MM.1S (cell line): ENCODE data around the gene WASL.
"Not testable (repeated sequence)": the region's sequence is repeated elsewhere in the genome, so short reads cannot be mapped to it uniquely, and the experiment has no call there.

Experiments used
- DNase-seq: peaks from one replicate; pipeline ENCODE4 v3.0.0-alpha.2; 2015
- H2AFZ ChIP-seq: fragments of 300-600 bp; sonication (generic); 2 replicates; pipeline ENCODE4 v1.6.0; 2016; ENCODE audit warnings: antibody characterized with exemption, low read length
- H3F3A ChIP-seq: fragments of 300-600 bp; sonication (generic); 2 replicates; pipeline ENCODE4 v1.6.1; 2016; ENCODE audit warnings: mild to moderate bottlenecking, antibody characterized with exemption, low read length, moderate library complexity, mixed read lengths; ENCODE audit not compliant: insufficient read depth
- H3K27ac ChIP-seq: fragments of 300-600 bp; sonication (generic); 2 replicates; pipeline ENCODE4 v1.5.1; 2016; ENCODE audit warnings: mild to moderate bottlenecking, low read length
- H3K27me3 ChIP-seq: fragments of 300-600 bp; sonication (generic); replicated peaks from 2 replicates; pipeline ENCODE4 v1.6.0; 2016; ENCODE audit warnings: low read length; ENCODE audit not compliant: insufficient read depth
- H3K36me3 ChIP-seq: fragments of 300-600 bp; sonication (generic); replicated peaks from 2 replicates; pipeline ENCODE4 v1.6.1; 2016; ENCODE audit warnings: mild to moderate bottlenecking, low read length, mixed read lengths; ENCODE audit not compliant: insufficient read depth
- H3K4me1 ChIP-seq: fragments of 300-600 bp; sonication (generic); 2 replicates; pipeline ENCODE4 v1.6.1; 2016; ENCODE audit warnings: low read length, mixed read lengths
- H3K4me2 ChIP-seq: fragments of 300-600 bp; sonication (generic); 2 replicates; pipeline ENCODE4 v1.6.0; 2016; ENCODE audit warnings: low read depth, low read length
- H3K4me3 ChIP-seq: fragments of 300-600 bp; sonication (generic); 2 replicates; pipeline ENCODE4 v1.5.1; 2016; ENCODE audit warnings: low read length, mixed read lengths
- H3K79me2 ChIP-seq: fragments of 300-600 bp; sonication (generic); 2 replicates; pipeline ENCODE4 v1.6.1; 2016; ENCODE audit warnings: mixed run types, low read length, mixed read lengths
- H3K9ac ChIP-seq: fragments of 300-600 bp; sonication (generic); 2 replicates; pipeline ENCODE4 v1.6.1; 2016; ENCODE audit warnings: low read length, mixed read lengths
- H3K9me2 ChIP-seq: fragments of 300-600 bp; sonication (generic); replicated peaks from 2 replicates; pipeline ENCODE4 v1.6.1; 2016; ENCODE audit warnings: mild to moderate bottlenecking, low read length, mixed read lengths; ENCODE audit not compliant: insufficient read depth
- H3K9me3 ChIP-seq: fragments of 300-600 bp; sonication (generic); replicated peaks from 2 replicates; pipeline ENCODE4 v1.6.1; 2016; ENCODE audit warnings: mild to moderate bottlenecking, low read length, mixed read lengths; ENCODE audit not compliant: insufficient read depth
- H4K20me1 ChIP-seq: fragments of 300-600 bp; sonication (generic); 2 replicates; pipeline ENCODE4 v1.6.1; 2016; ENCODE audit warnings: mild to moderate bottlenecking, low read length, moderate library complexity, mixed read lengths; ENCODE audit not compliant: insufficient read depth
- CTCF ChIP-seq: fragments of 300-600 bp; sonication (generic); IDR thresholded peaks from 2 replicates; pipeline ENCODE4 v1.5.1; 2016; ENCODE audit warnings: antibody characterized with exemption, low read length, mixed read lengths
- EZH2 ChIP-seq: fragments of 300-600 bp; sonication (generic); optimal IDR thresholded peaks from 2 replicates; pipeline ENCODE3; 2017; ENCODE audit warnings: low read depth, mild to moderate bottlenecking, antibody characterized with exemption, low read length, mixed read lengths
- EZH2phosphoT487 ChIP-seq: fragments of 300-600 bp; sonication (generic); IDR thresholded peaks from 2 replicates; pipeline ENCODE4 v1.6.1; 2018; ENCODE audit warnings: antibody characterized with exemption, low read length

WASL gene

GRCh38 chr7:123738356-123738755, 10.4 kb downstream of the WASL start:
- TF ChIP-seq EZH2 (no peak), CTCF (no peak), EZH2phosphoT487 (no peak)
- no peaks in the 10 kb centered on the region for H3K9me3 ChIP-seq
- no peak overlapping the region for H3K9ac ChIP-seq
- H3K4me3 ChIP-seq, result no peak overlapping the region
- no peak overlapping the region for H2AFZ ChIP-seq
- no peaks in the 10 kb centered on the region for H3F3A ChIP-seq
- H3K36me3 ChIP-seq, result no peaks in the 10 kb centered on the region
- no peak for DNase-seq
- H3K27ac ChIP-seq, result no peak overlapping the region
- no peaks in the 10 kb centered on the region for H3K9me2 ChIP-seq
- H3K4me1 ChIP-seq, result no peaks in the 10 kb centered on the region
- H3K79me2 ChIP-seq, result peaks cover 99% of the 10 kb centered on the region
- no peaks in the 10 kb centered on the region for H3K27me3 ChIP-seq
- H4K20me1 ChIP-seq, result peaks cover 44% of the 10 kb centered on the region
- no peak overlapping the region for H3K4me2 ChIP-seq

GRCh38 chr7:123737168-123737674, 11.6 kb downstream of the WASL start:
- H3K4me1 ChIP-seq, H3K27ac ChIP-seq, H2AFZ ChIP-seq, DNase-seq, H3K9me2 ChIP-seq, H3K36me3 ChIP-seq, H3K9ac ChIP-seq, H3F3A ChIP-seq, H3K27me3 ChIP-seq, H3K9me3 ChIP-seq, H3K4me2 ChIP-seq, H3K4me3 ChIP-seq: not testable (repeated sequence)
- Histone ChIP-seq H3K79me2 (peaks cover 99% of the 10 kb centered on the region), H4K20me1 (peaks cover 43% of the 10 kb centered on the region)

- TF ChIP-seq CTCF (no peak), EZH2phosphoT487 (no peak), EZH2 (no peak)
- H3F3A ChIP-seq, result no peaks in the 10 kb centered on the region
- H3K4me1 ChIP-seq, result no peaks in the 10 kb centered on the region
- no peaks in the 10 kb centered on the region for H3K36me3 ChIP-seq
- no peaks in the 10 kb centered on the region for H3K9me3 ChIP-seq
- no peak overlapping the region for H3K27ac ChIP-seq
- no peak overlapping the region for H3K9ac ChIP-seq
- H3K27me3 ChIP-seq, result no peaks in the 10 kb centered on the region
- no peak for DNase-seq
- no peak overlapping the region for H3K4me2 ChIP-seq
- H3K9me2 ChIP-seq, result no peaks in the 10 kb centered on the region
- no peak overlapping the region for H2AFZ ChIP-seq
- H3K4me3 ChIP-seq, result no peak overlapping the region
- H3K79me2 ChIP-seq, result peaks cover 98% of the 10 kb centered on the region
- peaks cover 47% of the 10 kb centered on the region for H4K20me1 ChIP-seq
These were observed 13.3 kb downstream of the WASL start for GRCh38 chr7:123735539-123735938.

- Histone ChIP-seq H3K4me2 (no peak overlapping the region), H3K79me2 (peaks cover 99% of the 10 kb centered on the region), H3K27ac (no peak overlapping the region), H3K4me3 (no peak overlapping the region), H4K20me1 (peaks cover 42% of the 10 kb centered on the region), H3F3A (no peaks in the 10 kb centered on the region), H3K36me3 (no peaks in the 10 kb centered on the region), H3K9ac (no peak overlapping the region), H3K9me2 (no peaks in the 10 kb centered on the region), H2AFZ (no peak overlapping the region), H3K9me3 (no peaks in the 10 kb centered on the region), H3K4me1 (no peaks in the 10 kb centered on the region), H3K27me3 (no peaks in the 10 kb centered on the region)
- TF ChIP-seq CTCF (no peak), EZH2phosphoT487 (no peak), EZH2 (no peak)
- no peak for DNase-seq
These were observed 14.3 kb downstream of the WASL start for GRCh38 chr7:123734498-123734897.
